Stomach (tissue), 4 donors: ENCODE data around the gene QRFP.

Experiments
- CTCF ChIP-seq, 7 experiments: fragments of 450-650 bp in 4 of 7; fragments of 200-600 bp in 3 of 7; sonication (generic) in 3 of 7; IDR thresholded peaks; one replicate each; pipeline ENCODE4 v1.5.1; 2016 to 2019; ENCODE audit warnings: antibody characterized with exemption in 7 of 7, control low read depth in 2 of 7, mild to moderate bottlenecking in 1 of 7
- EP300 ChIP-seq: sonication (generic); formaldehyde crosslinking; IDR thresholded peaks from one replicate; pipeline ENCODE4 v1.6.1; 2017; ENCODE audit warnings: antibody characterized with exemption
- POLR2A ChIP-seq, 4 donors: fragments of 450-650 bp; IDR thresholded peaks; one replicate each; pipeline ENCODE4 v1.6.1; 2016; ENCODE audit warnings: antibody characterized with exemption in 4 of 4, control low read depth in 2 of 4, mild to moderate bottlenecking in 1 of 4, moderate library complexity in 1 of 4
- POLR2AphosphoS5 ChIP-seq, 3 donors: sonication (generic); formaldehyde crosslinking; IDR thresholded peaks; one replicate each; pipeline ENCODE4 v1.6.1; 2016; ENCODE audit warnings: antibody characterized with exemption in 3 of 3

DNA sequence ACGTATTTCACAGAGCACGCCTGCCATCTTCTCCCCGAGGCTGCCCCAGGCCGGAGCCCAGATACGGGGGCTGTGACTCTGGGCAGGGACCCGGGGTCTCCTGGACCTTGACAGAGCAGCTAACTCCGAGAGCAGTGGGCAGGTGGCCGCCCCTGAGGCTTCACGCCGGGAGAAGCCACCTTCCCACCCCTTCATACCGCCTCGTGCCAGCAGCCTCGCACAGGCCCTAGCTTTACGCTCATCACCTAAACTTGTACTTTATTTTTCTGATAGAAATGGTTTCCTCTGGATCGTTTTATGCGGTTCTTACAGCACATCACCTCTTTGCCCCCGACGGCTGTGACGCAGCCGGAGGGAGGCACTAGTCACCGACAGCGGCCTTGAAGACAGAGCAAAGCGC lies 9.6 kb downstream of the QRFP start:
- TF ChIP-seq CTCF (IDR thresholded peaks at IDR 0.05) (no peak), POLR2A (IDR thresholded peaks at IDR 0.05) (no peak), EP300 (no peak), POLR2AphosphoS5 (IDR thresholded peaks at IDR 0.05) (no peak)
